Astrocyte (in vitro differentiated cells and primary cell): ENCODE measurements around the gene ZCRB1.
A peak's percentile ranks its signal among the peaks of the same experiment; 100 is the strongest.

Experiments used
- CTCF ChIP-seq: IDR thresholded peaks from 2 replicates; pipeline ENCODE4 v1.5.1; 2011; ENCODE audit warnings: low read depth, mild to moderate bottlenecking, inconsistent platforms, low read length, moderate library complexity; ENCODE audit not compliant: insufficient read depth
- EZH2 ChIP-seq: IDR thresholded peaks from 2 replicates; pipeline ENCODE4 v1.6.1; 2012; ENCODE audit warnings: mild to moderate bottlenecking, low read length, inconsistent platforms; ENCODE audit not compliant: insufficient read depth

- peak; percentile 62 for TF ChIP-seq CTCF
- no peak for TF ChIP-seq EZH2
These were observed 6.7 kb upstream of the ZCRB1 start for GRCh38 chr12:42332301-42333285.
